Endothelial cell (in vitro differentiated cells): ENCODE measurements around the gene ACTR3C. TPM values are rescaled to one million over a fixed set of nuclear protein-coding genes. Genes with fewer than 3 reads are reported as not detected.
"Not testable (repeated sequence)": the region's sequence is repeated elsewhere in the genome, so short reads cannot be mapped to it uniquely, and the experiment has no call there.

Experiments used
- DNase-seq: peaks from one replicate; pipeline ENCODE4 v3.0.0; 2021; ENCODE audit warnings: low spot score
- H3K27ac Mint-ChIP-seq: one replicate; pipeline ENCODE4 v1.8.0; 2021; ENCODE audit warnings: mixed read lengths, inconsistent platforms; ENCODE audit not compliant: unreplicated experiment
- H3K27me3 Mint-ChIP-seq: one replicate; pipeline ENCODE4 v1.8.0; 2021; ENCODE audit warnings: mild to moderate bottlenecking, moderate library complexity, mixed read lengths, inconsistent platforms; ENCODE audit not compliant: unreplicated experiment
- H3K36me3 Mint-ChIP-seq: one replicate; pipeline ENCODE4 v1.8.0; 2021; ENCODE audit warnings: mild to moderate bottlenecking, low read depth, mixed read lengths, inconsistent platforms; ENCODE audit not compliant: unreplicated experiment
- H3K4me1 Mint-ChIP-seq: one replicate; pipeline ENCODE4 v1.8.0; 2021; ENCODE audit warnings: mild to moderate bottlenecking, mixed read lengths, inconsistent platforms; ENCODE audit not compliant: unreplicated experiment
- H3K4me3 Mint-ChIP-seq: one replicate; pipeline ENCODE4 v1.8.0; 2021; ENCODE audit warnings: mild to moderate bottlenecking, mixed read lengths, inconsistent platforms; ENCODE audit not compliant: unreplicated experiment
- H3K9me3 Mint-ChIP-seq: one replicate; pipeline ENCODE4 v1.8.0; 2021; ENCODE audit warnings: mixed read lengths, inconsistent platforms; ENCODE audit not compliant: unreplicated experiment
- total RNA-seq: library from RNA; stranded (reverse); fragmentation: NEBNext Ultra II Directional; extraction: Animal tissue kit (Norgen Biotek cat#: 25700); gene quantifications from one replicate; pipeline ENCODE4 v1.2.1, GENCODE V29; 2021; ENCODE audit not compliant: unreplicated experiment
- TF ChIP-seq, protein P1 (sequence below): fragments of 200-600 bp; sonication (generic); IDR thresholded peaks from one replicate; pipeline ENCODE4 v1.5.0; 2021; ENCODE audit warnings: antibody characterized with exemption; ENCODE audit not compliant: unreplicated experiment

Gene ACTR3C
- total RNA-seq, 1 donor from 2014 or later: 0.87 TPM

DNA sequence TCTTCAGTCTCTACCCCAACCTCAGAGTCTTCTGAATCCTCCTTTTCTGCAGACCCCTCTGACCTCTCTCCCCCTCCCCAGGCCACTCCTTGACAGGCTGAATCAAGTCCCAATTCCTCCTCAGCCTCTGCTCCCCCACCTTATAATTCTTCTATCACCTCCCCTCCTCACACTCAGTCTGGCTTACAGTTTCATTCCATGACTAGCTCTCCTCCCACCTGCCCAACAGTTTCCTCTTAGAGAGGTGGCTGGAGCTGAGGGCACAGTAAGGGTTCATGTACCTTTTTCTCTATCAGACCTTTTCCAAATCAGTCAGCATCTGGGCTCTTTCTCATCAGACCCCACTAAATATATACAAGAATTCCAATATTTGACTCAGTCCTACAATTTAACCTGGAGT lies 14.8 kb downstream of the ACTR3C start:
- H3K9me3 Mint-ChIP-seq: no peaks in the 10 kb centered on the region
- no peak overlapping the region for H3K27ac Mint-ChIP-seq
- no peaks in the 10 kb centered on the region for H3K36me3 Mint-ChIP-seq
- H3K4me3 Mint-ChIP-seq: no peak overlapping the region
- no peak for DNase-seq
- peaks cover 3% of the 10 kb centered on the region for H3K27me3 Mint-ChIP-seq
- H3K4me1 Mint-ChIP-seq: peaks cover 8% of the 10 kb centered on the region
- TF ChIP-seq, protein P1, sequence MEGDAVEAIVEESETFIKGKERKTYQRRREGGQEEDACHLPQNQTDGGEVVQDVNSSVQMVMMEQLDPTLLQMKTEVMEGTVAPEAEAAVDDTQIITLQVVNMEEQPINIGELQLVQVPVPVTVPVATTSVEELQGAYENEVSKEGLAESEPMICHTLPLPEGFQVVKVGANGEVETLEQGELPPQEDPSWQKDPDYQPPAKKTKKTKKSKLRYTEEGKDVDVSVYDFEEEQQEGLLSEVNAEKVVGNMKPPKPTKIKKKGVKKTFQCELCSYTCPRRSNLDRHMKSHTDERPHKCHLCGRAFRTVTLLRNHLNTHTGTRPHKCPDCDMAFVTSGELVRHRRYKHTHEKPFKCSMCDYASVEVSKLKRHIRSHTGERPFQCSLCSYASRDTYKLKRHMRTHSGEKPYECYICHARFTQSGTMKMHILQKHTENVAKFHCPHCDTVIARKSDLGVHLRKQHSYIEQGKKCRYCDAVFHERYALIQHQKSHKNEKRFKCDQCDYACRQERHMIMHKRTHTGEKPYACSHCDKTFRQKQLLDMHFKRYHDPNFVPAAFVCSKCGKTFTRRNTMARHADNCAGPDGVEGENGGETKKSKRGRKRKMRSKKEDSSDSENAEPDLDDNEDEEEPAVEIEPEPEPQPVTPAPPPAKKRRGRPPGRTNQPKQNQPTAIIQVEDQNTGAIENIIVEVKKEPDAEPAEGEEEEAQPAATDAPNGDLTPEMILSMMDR: no peak

DNA sequence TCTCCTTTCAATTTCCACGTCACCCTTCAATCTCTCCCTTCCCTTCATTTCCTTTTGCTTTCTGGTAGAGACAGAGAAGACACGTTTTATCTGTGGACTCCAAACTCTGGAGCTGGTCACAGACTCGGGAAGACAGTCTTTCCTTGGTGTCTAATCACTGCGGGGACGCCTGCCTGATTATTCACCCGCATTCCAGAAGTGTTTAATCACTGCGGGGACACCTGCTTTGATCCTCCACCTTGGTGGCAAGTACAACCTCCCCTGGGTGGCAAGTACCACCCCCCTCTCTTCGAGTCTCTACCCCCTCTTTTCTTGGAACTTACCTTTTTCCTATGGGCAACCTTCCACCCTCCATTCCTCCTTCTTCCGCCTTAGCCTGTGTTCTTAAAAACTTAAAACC lies 15.4 kb downstream of the ACTR3C start:
- DNase-seq: no peak
- peaks cover 1% of the 10 kb centered on the region for H3K4me1 Mint-ChIP-seq
- H3K27me3 Mint-ChIP-seq: peaks cover 3% of the 10 kb centered on the region
- TF ChIP-seq, protein P1: no peak
- H3K27ac Mint-ChIP-seq: no peak overlapping the region
- H3K9me3 Mint-ChIP-seq: no peaks in the 10 kb centered on the region
- no peaks in the 10 kb centered on the region for H3K36me3 Mint-ChIP-seq
- H3K4me3 Mint-ChIP-seq: no peak overlapping the region

DNA sequence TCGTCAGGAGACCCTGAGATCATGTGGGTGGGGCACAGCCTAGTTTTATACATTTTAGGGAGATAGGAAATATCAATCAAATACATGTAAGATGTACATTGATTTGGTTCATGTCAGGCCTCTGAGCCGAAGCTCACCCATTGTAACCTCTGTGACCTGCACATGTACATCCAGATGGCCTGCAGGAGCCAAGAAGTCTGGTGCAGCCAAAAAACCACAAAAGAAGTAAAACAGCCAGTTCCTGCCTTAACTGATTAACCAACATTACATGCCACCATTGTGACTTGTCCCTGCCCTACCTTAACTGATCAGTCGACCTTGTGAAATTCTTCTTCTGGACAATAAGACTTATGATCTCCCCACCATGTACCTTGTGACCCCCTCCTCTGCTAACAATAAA lies 16.2 kb downstream of the ACTR3C start:
- H3K27me3 Mint-ChIP-seq: peaks cover 3% of the 10 kb centered on the region
- no peak overlapping the region for H3K27ac Mint-ChIP-seq
- H3K9me3 Mint-ChIP-seq: no peaks in the 10 kb centered on the region
- no peaks in the 10 kb centered on the region for H3K4me1 Mint-ChIP-seq
- H3K36me3 Mint-ChIP-seq: no peaks in the 10 kb centered on the region
- DNase-seq: no peak
- no peak overlapping the region for H3K4me3 Mint-ChIP-seq
- TF ChIP-seq, protein P1: no peak

DNA sequence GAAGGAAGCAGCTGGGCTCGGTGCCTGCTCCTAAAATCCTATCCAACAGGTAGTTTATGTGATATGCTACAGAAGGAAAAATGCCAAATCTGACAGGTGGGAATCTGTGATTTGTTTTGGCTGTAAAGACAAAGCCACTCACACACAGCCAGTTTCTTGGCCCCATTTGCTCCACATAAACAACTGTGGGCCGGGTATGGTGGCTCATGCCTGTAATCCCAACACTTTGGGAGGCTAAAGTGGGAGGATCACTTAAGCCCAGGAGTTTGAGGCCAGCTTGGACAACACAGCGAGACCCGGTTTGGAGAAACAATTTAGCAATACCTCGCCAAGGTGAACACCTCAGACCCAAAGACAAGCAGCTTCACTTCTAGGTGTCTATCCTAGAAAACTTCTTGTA lies 17.0 kb downstream of the ACTR3C start:
- not testable (repeated sequence) for H3K27ac Mint-ChIP-seq, H3K4me3 Mint-ChIP-seq, H3K36me3 Mint-ChIP-seq, H3K9me3 Mint-ChIP-seq, H3K27me3 Mint-ChIP-seq, H3K4me1 Mint-ChIP-seq, DNase-seq

DNA sequence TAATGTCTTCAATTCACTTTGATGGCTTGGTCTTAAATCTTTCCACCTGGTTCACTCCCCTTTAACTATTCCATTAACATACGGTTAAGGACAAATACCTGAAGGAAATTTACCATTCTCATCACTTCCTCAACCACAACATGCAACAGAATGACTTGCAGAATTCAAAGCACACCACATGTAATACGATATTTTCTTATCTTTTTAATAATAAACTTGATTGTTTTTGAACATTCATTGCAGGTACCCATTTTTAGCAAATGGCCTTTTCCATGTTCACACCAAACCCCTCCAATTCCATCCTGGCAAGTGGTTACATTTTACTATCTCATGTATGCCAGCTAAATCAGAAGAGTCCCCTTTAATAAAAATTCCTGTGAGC lies 17.5 kb downstream of the ACTR3C start:
- not testable (repeated sequence) for H3K4me1 Mint-ChIP-seq, H3K4me3 Mint-ChIP-seq, H3K27me3 Mint-ChIP-seq, DNase-seq, H3K36me3 Mint-ChIP-seq, H3K27ac Mint-ChIP-seq, H3K9me3 Mint-ChIP-seq

DNA sequence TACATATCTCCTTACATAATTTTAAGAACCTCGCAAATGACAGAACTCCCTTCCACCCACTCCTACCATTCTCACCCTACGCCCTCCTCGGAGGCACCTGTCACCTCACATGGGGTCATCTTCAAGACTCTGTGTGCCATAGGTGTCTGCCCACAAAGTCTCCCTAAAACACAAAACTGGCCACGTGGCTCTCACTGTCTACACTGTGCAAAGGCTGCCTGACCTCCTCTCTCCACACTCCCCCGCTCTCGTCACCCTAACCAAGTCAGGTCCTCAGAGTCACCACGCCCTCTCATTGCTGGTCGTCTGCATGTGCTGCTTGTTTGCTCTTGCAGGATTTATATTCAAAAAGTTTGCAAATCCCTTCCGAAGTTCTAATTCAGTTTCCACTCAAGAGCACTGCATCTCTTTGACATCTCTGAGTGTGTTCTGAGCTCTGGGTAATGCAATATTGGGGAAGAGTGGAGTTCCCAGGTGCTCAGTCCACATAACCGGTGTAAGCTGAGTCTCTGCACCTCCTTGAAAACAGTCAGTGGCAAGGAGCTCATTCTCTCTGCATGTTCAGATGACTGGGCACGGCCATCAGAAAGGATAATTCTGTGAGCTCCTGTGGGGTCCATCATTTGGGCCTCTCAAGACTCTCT lies 18.0 kb downstream of the ACTR3C start:
- not testable (repeated sequence) for H3K4me3 Mint-ChIP-seq, H3K27me3 Mint-ChIP-seq, H3K4me1 Mint-ChIP-seq, H3K36me3 Mint-ChIP-seq, H3K9me3 Mint-ChIP-seq, H3K27ac Mint-ChIP-seq, DNase-seq

DNA sequence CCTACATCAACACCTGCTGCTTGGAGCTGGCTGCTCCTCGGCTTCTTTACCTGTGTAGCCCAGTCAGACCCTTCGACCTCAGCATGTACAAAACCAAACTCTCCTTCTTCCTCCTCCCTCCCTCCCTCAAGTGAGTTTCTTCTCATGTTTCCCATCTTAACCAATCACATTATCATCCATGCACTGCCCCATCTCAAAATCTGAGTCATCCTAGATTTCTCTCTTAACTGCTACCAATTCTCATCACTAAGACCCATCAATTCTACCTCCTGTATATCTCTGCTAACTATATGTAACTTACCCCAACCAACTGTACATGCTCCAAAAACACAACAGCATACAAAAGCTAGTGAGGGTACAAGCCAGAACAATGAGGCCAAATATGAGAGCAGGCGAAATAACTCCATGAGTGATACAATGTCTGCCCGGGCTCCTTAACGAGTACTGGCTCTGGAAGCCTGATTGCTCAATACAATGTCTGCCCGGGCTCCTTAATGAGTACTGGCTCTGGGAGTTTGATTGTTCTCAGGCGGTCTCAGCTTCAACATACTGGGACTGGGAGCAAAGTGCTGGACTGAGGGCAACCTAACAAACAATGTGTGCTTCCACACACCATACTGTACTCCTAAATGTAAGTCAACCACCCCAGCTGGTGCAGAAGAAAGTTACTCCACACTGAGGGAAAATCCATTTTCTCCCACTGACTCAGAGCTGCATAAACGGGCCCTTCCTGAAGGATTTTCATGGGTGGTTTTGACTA lies 18.7 kb downstream of the ACTR3C start:
- H3K27me3 Mint-ChIP-seq, H3K4me3 Mint-ChIP-seq, DNase-seq, H3K4me1 Mint-ChIP-seq, H3K27ac Mint-ChIP-seq, H3K36me3 Mint-ChIP-seq, H3K9me3 Mint-ChIP-seq: not testable (repeated sequence)

DNA sequence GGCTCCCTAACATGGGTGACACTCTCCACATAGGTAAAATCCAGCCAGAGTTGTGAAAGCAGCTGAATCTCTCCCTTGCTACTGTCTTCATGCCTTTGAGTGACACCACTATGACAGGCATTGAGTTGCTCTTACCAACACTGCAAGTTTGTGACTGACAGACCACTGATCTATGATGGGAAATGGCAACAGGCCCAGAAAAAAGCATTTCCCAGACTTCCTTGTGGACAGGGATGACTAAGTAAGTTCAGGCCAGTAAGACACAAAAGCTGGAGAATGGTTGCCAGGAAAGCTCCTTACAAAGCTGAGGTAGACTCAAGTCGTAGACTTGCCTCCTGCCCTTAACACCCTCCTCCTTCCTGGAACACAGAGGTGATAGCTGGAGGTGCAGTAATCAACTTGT lies 20.4 kb downstream of the ACTR3C start:
- H3K9me3 Mint-ChIP-seq, H3K27ac Mint-ChIP-seq, DNase-seq, H3K36me3 Mint-ChIP-seq, H3K4me3 Mint-ChIP-seq, H3K4me1 Mint-ChIP-seq, H3K27me3 Mint-ChIP-seq: not testable (repeated sequence)

DNA sequence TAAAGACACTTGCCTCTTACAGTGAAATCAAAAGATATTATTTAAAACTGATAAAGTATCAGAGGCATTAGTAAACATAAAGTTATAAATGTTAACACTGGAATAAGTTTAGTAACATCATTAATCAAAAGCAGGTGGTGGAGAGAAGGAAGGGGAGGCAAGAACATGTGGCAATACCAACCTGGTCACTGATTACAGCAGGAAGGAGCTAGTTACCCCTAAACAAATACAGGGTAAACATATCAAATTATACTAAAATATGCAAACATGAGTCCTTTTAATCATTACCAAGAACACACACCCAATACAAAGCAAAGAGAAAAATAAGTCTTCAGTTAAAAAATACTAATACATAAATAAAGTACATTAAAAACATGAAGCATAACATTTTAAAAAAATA lies 25.4 kb downstream of the ACTR3C start:
- not testable (repeated sequence) for H3K9me3 Mint-ChIP-seq, H3K36me3 Mint-ChIP-seq, H3K27ac Mint-ChIP-seq, H3K4me3 Mint-ChIP-seq, H3K4me1 Mint-ChIP-seq, H3K27me3 Mint-ChIP-seq, DNase-seq
